Measurements from ENCODE around the gene FOXN1. TPM values are rescaled to one million over a fixed set of nuclear protein-coding genes. Genes with fewer than 3 reads are reported as not detected.

FOXN1 gene
- total and polyA plus RNA-seq, 2 of the 4 experiments (the other 2 are of a cell fraction), result not detected

- DNase-seq (no peak), ATAC-seq (ENCODE audit: low read depth) (no peak)
- WGBS, 2 experiments (ENCODE audit: extremely low coverage in 2 of 2, insufficient read length in 1 of 2), result 36% methylated on average over 4 of the region's 9 CpGs; no CpG with 5 or more reads in 1 of the 2 experiments
- H3K4ac ChIP-seq (ENCODE audit: low read depth, low read length), result no peak overlapping the region
- no peak overlapping the region for H3K9ac ChIP-seq (ENCODE audit: low read depth, low read length)
- H2BK5ac ChIP-seq (ENCODE audit: low read depth, low read length, poor library complexity, severe bottlenecking), result no peak overlapping the region
- no peaks in the 10 kb centered on the region for H3K79me1 ChIP-seq (ENCODE audit: low read depth in 1 of 2, low read length in 2 of 2)
- no peak overlapping the region for H4K8ac ChIP-seq (ENCODE audit: low read depth in 2 of 2, low read length in 2 of 2)
- no peak overlapping the region for H2AFZ ChIP-seq (replicated peaks; ENCODE audit: low read length, poor library complexity)
- no peak overlapping the region for H2BK120ac ChIP-seq (ENCODE audit: low read depth, low read length)
- no peak overlapping the region for H3K56ac ChIP-seq (ENCODE audit: extremely low read depth, insufficient read depth, low read length)
- no peak overlapping the region for H4K91ac ChIP-seq (ENCODE audit: insufficient read depth, low read depth, low read length)
- H4K20me1 ChIP-seq (ENCODE audit: insufficient read depth, low read length), result 0 out of 2 replicates have a peak, but pooled peaks cover 5% of the 10 kb centered on the region
- no peak overlapping the region for H2BK15ac ChIP-seq (ENCODE audit: low read depth, low read length)
- peaks cover 37% of the 10 kb centered on the region for H3K27me3 ChIP-seq (ENCODE audit: control insufficient read depth, insufficient read depth, low read length)
- no peak overlapping the region for H3K14ac ChIP-seq (replicated peaks; ENCODE audit: low read depth, low read length)
- no peak overlapping the region for H4K5ac ChIP-seq (ENCODE audit: low read depth, low read length)
- H2AK5ac ChIP-seq (ENCODE audit: low read depth, low read length), result no peak overlapping the region
- intact Hi-C loops (cut with micrococcal nuclease), result no loop called here
- H3K36me3 ChIP-seq (ENCODE audit: control insufficient read depth, insufficient read depth, low read length), result no peaks in the 10 kb centered on the region
- H3K9me1 ChIP-seq (ENCODE audit: insufficient read depth, low read length), result no peaks in the 10 kb centered on the region
- CTCF ChIA-PET, result no interaction called here
- H3K18ac ChIP-seq (ENCODE audit: low read depth, low read length), result no peak overlapping the region
- H3K23ac ChIP-seq (ENCODE audit: low read depth, low read length), result no peak overlapping the region
- no peak overlapping the region for H2AK9ac ChIP-seq (replicated peaks; ENCODE audit: low read depth, low read length, poor library complexity)
- TF ChIP-seq SMC3 (IDR thresholded peaks at IDR 0.05; ENCODE audit: low read depth, low read length) (no peak), FOS (IDR thresholded peaks at IDR 0.05; ENCODE audit: low read depth, low read length) (no peak), CEBPB (IDR thresholded peaks at IDR 0.05; ENCODE audit: low read depth, low read length) (no peak)
- H3K4me3 ChIP-seq (ENCODE audit: insufficient read depth, low read depth, low read length), result no peak overlapping the region
- no peak overlapping the region for H3K4me2 ChIP-seq (ENCODE audit: low read depth, low read length)
- POLR2A ChIA-PET (ENCODE audit: unreplicated experiment), result no interaction called here
- H2BK20ac ChIP-seq (ENCODE audit: low read depth, low read length), result no peak overlapping the region
- no peaks in the 10 kb centered on the region for H3K9me3 ChIP-seq (ENCODE audit: control insufficient read depth, insufficient read depth, low read length)
- in situ Hi-C loops (cut with MboI; ENCODE audit: low sequenced_read_pairs), result loop anchor here (5.0 to 10.0 kb wide), 2 partner anchors 39 to 117 kb away; partner anchors contain the start of gene RSKR
- H3K4me1 ChIP-seq (ENCODE audit: control insufficient read depth, insufficient read depth, low read length), result peaks cover 6% of the 10 kb centered on the region; the same call in 1 of the 2 replicates
- no TSS peak for BruUV-seq (replicated peaks)
- no peak overlapping the region for H3K27ac ChIP-seq (ENCODE audit: insufficient read depth, low read length)
- dilution Hi-C loops (cut with HindIII; ENCODE audit: low sequenced_read_pairs, unreplicated experiment), result no loop called here
These were observed 8.2 kb upstream of the FOXN1 start for GRCh38 chr17:28497931-28498330.
